Activated B cell treated with CpG ODN at 0.5 μM for 24 hours (primary cell): ENCODE data around the gene VWCE. TPM values are rescaled to one million over a fixed set of nuclear protein-coding genes. Genes with fewer than 3 reads are reported as not detected.

Experiments
- ATAC-seq: fragments of 200-7000 bp; cut with Tn5 transposase; one replicate; pipeline ENCODE4 v1.10.0; 2021; ENCODE audit warnings: low read depth, mild to moderate bottlenecking, moderate library complexity
- CTCF ChIA-PET: fragments of 350-600 bp; sonication (Branson Sonifier 250); formaldehyde crosslinking; loops from one replicate; lab custom pipeline; 2021; ENCODE audit warnings: antibody characterized with exemption; lab: Charles Lee
- POLR2A ChIA-PET: fragments of 350-600 bp; sonication (Branson Sonifier 250); formaldehyde crosslinking; loops from one replicate; lab custom pipeline; 2021; ENCODE audit warnings: antibody characterized with exemption; lab: Charles Lee
- DNase-seq: peaks from one replicate; pipeline ENCODE4 v3.0.0; 2022
- H3K27ac Mint-ChIP-seq: one replicate; pipeline ENCODE4 v1.8.0; 2020; ENCODE audit warnings: mixed read lengths
- H3K27me3 Mint-ChIP-seq: one replicate; pipeline ENCODE4 v1.8.0; 2021; ENCODE audit warnings: mixed read lengths
- H3K36me3 Mint-ChIP-seq: one replicate; pipeline ENCODE4 v1.8.0; 2021; ENCODE audit warnings: low read depth, mixed read lengths
- H3K4me1 Mint-ChIP-seq: one replicate; pipeline ENCODE4 v1.8.0; 2021; ENCODE audit warnings: mixed read lengths
- H3K4me3 Mint-ChIP-seq: one replicate; pipeline ENCODE4 v1.8.0; 2020; ENCODE audit warnings: mild to moderate bottlenecking, mixed read lengths
- H3K9me3 Mint-ChIP-seq: one replicate; pipeline ENCODE4 v1.8.0; 2020; ENCODE audit warnings: mixed read lengths
- intact Hi-C: fragments of 100-400 bp; cut with micrococcal nuclease; formaldehyde crosslinking; loops from one replicate; pipeline ENCODE4 v1.15.1; 2024
- total RNA-seq: library from RNA; stranded (reverse); gene quantifications from 2 replicates; pipeline ENCODE4 v1.2.3, GENCODE V29; 2022
- TF ChIP-seq, protein P1 (sequence below): fragments of 200-600 bp; IDR thresholded peaks from one replicate; pipeline ENCODE4 v1.8.0; 2022; ENCODE audit warnings: antibody characterized with exemption, mild to moderate bottlenecking

The VWCE gene
- total RNA-seq, 1 donor from 2014 or later, result 1.3 TPM

DNA sequence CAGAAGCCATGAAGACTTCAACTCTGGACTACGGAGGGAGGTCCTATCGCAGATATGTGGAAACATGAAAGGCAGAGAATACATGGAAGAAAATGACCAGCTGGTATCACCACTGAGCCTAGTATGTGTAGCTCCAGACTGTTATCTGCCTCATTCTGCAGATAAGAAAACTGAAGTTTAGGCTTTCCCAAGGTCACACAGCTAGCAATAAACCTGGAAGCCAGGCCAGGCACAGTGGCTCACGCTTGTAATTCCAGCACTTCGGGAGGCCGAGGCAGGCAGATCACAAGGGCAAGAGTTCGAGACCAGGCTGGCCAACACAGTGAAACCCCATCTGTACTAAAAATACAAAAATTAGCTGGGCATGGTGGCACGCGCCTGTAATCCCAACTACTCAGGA, 15.6 kb upstream of the VWCE start:
- no peaks in the 10 kb centered on the region for H3K27me3 Mint-ChIP-seq
- CTCF ChIA-PET, result interaction anchor here (0.5 to 1.1 kb wide), 2 partner anchors 25 to 103 kb away, joined by 3 read pairs; no protein-coding TSS in a partner anchor
- ATAC-seq (no peak), DNase-seq (no peak)
- no peak overlapping the region for H3K4me3 Mint-ChIP-seq
- no peaks in the 10 kb centered on the region for H3K4me1 Mint-ChIP-seq
- peaks cover 27% of the 10 kb centered on the region for H3K36me3 Mint-ChIP-seq
- POLR2A ChIA-PET, result interaction anchor here (0.6 kb wide), 1 partner anchor 63 kb away, joined by 5 read pairs; no protein-coding TSS in a partner anchor
- no peaks in the 10 kb centered on the region for H3K9me3 Mint-ChIP-seq
- intact Hi-C loops, result no loop called here
- no peak overlapping the region for H3K27ac Mint-ChIP-seq
- TF ChIP-seq, protein P1, sequence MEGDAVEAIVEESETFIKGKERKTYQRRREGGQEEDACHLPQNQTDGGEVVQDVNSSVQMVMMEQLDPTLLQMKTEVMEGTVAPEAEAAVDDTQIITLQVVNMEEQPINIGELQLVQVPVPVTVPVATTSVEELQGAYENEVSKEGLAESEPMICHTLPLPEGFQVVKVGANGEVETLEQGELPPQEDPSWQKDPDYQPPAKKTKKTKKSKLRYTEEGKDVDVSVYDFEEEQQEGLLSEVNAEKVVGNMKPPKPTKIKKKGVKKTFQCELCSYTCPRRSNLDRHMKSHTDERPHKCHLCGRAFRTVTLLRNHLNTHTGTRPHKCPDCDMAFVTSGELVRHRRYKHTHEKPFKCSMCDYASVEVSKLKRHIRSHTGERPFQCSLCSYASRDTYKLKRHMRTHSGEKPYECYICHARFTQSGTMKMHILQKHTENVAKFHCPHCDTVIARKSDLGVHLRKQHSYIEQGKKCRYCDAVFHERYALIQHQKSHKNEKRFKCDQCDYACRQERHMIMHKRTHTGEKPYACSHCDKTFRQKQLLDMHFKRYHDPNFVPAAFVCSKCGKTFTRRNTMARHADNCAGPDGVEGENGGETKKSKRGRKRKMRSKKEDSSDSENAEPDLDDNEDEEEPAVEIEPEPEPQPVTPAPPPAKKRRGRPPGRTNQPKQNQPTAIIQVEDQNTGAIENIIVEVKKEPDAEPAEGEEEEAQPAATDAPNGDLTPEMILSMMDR, result no peak

GRCh38 chr11:61309739-61310138, 14.6 kb upstream of the VWCE start:
- POLR2A ChIA-PET, result no interaction called here
- H3K4me3 Mint-ChIP-seq, result no peak overlapping the region
- H3K27me3 Mint-ChIP-seq, result no peaks in the 10 kb centered on the region
- TF ChIP-seq, protein P1, result no peak
- ATAC-seq, result no peak
- DNase-seq, result no peak
- H3K36me3 Mint-ChIP-seq, result peaks cover 30% of the 10 kb centered on the region
- no peaks in the 10 kb centered on the region for H3K4me1 Mint-ChIP-seq
- CTCF ChIA-PET, result interaction anchor here (0.9 kb wide), 1 partner anchor 26 kb away, joined by 3 read pairs; no protein-coding TSS in a partner anchor
- intact Hi-C loops, result no loop called here
- H3K9me3 Mint-ChIP-seq, result no peaks in the 10 kb centered on the region
- no peak overlapping the region for H3K27ac Mint-ChIP-seq

DNA sequence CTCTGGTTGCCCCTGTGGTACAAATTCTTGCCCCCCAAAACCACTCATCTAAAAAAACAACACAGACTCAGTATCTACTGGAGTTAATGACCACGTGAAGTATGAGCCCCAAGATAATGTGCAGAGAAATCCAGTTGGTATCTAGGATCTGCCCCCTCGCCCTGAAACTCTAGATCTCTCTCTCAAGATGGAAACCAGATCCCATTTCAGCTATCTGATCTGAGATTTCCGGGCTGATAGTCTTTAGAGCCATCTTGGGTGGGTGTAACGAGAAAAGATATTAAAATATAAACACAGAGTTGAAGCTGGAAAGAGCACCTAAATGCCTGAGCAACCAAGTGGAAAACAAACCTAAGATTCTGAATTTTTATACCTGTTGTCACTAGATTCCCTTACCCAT, 14.0 kb upstream of the VWCE start:
- Mint-ChIP-seq H3K27me3 (no peaks in the 10 kb centered on the region), H3K9me3 (no peaks in the 10 kb centered on the region), H3K4me3 (no peak overlapping the region), H3K4me1 (no peaks in the 10 kb centered on the region), H3K36me3 (peaks cover 29% of the 10 kb centered on the region), H3K27ac (no peak overlapping the region)
- CTCF ChIA-PET, result interaction anchor here (0.9 kb wide), 1 partner anchor 27 kb away, joined by 3 read pairs; no protein-coding TSS in a partner anchor
- TF ChIP-seq, protein P1, result no peak
- POLR2A ChIA-PET, result no interaction called here
- DNase-seq (no peak), ATAC-seq (no peak)
- intact Hi-C loops, result no loop called here

DNA sequence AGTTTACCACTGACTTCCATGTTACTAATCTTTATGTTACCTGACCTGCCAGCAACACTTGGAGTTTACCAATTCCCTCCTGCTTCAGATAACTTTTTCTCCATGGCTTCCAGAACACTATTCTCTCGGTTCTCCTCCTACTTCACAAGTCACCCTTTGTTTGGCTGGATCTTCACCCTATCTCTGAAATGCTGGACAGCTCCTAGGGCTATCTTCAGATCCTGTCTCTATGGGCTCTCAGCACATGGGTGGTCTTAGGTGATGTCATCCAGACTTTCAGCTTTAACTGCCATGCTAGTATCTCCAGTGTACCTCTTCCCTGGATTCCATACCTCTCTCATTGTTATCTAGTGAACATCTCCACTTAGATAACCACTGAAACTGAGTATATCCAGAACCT, 12.2 kb upstream of the VWCE start:
- H3K4me1 Mint-ChIP-seq, result no peaks in the 10 kb centered on the region
- no peak for ATAC-seq
- intact Hi-C loops, result no loop called here
- POLR2A ChIA-PET, result no interaction called here
- no peak overlapping the region for H3K4me3 Mint-ChIP-seq
- TF ChIP-seq, protein P1, result no peak
- DNase-seq, result no peak
- peaks cover 32% of the 10 kb centered on the region for H3K36me3 Mint-ChIP-seq
- no peak overlapping the region for H3K27ac Mint-ChIP-seq
- H3K27me3 Mint-ChIP-seq, result no peaks in the 10 kb centered on the region
- CTCF ChIA-PET, result no interaction called here
- H3K9me3 Mint-ChIP-seq, result no peaks in the 10 kb centered on the region

GRCh38 chr11:61306221-61306620, 11.1 kb upstream of the VWCE start:
- TF ChIP-seq, protein P1, result no peak
- Mint-ChIP-seq H3K4me3 (no peak overlapping the region), H3K27ac (no peak overlapping the region), H3K4me1 (no peaks in the 10 kb centered on the region), H3K36me3 (peaks cover 43% of the 10 kb centered on the region), H3K9me3 (no peaks in the 10 kb centered on the region), H3K27me3 (no peaks in the 10 kb centered on the region)
- intact Hi-C loops, result no loop called here
- POLR2A ChIA-PET, result no interaction called here
- no peak for DNase-seq
- ATAC-seq, result no peak
- CTCF ChIA-PET, result no interaction called here
